Ovary (tissue), 9 donors: ENCODE data around the gene FLG. TPM values are rescaled to one million over a fixed set of nuclear protein-coding genes. Genes with fewer than 3 reads are reported as not detected.
"Not testable (repeated sequence)": the region's sequence is repeated elsewhere in the genome, so short reads cannot be mapped to it uniquely, and the experiment has no call there.

Source experiments
- DNase-seq, 5 donors: peaks; one replicate each; pipeline ENCODE4 v3.0.0-alpha.2; 2019 to 2020
- H3K27ac ChIP-seq, 2 donors: fragments of 200-600 bp; one replicate each; pipeline versions ENCODE4 v1.5.1 to v1.8.0; 2019 to 2022
- H3K27me3 ChIP-seq: fragments of 200-600 bp; one replicate; pipeline ENCODE4 v1.8.0; 2022
- H3K36me3 ChIP-seq: fragments of 200-600 bp; sonication (generic); one replicate; pipeline ENCODE4 v1.5.1; 2019
- H3K4me1 ChIP-seq: one replicate; pipeline ENCODE4 v1.8.1; 2013; ENCODE audit warnings: mild to moderate bottlenecking, moderate library complexity; ENCODE audit not compliant: insufficient read depth
- H3K4me3 ChIP-seq: fragments of 200-600 bp; sonication (generic); one replicate; pipeline ENCODE4 v1.5.1; 2017
- H3K9me3 ChIP-seq, 2 donors: fragments of 200-600 bp in 1 of 2; sonication (generic) in 1 of 2; one replicate each; pipeline versions ENCODE4 v1.5.1 to v1.8.1; 2013 to 2019; ENCODE audit warnings: mild to moderate bottlenecking in 1 of 2, moderate library complexity in 1 of 2
- EP300 ChIP-seq: sonication (generic); formaldehyde crosslinking; IDR thresholded peaks from one replicate; pipeline ENCODE4 v1.6.1; 2017; ENCODE audit warnings: antibody characterized with exemption
- POLR2A ChIP-seq: fragments of 450-650 bp; IDR thresholded peaks from one replicate; pipeline ENCODE4 v1.6.1; 2017; ENCODE audit warnings: antibody characterized with exemption, mild to moderate bottlenecking, moderate library complexity
- WGBS, 3 donors: extraction: QIAGEN DNeasy Blood & Tissue Kit in 1 of 3; methylation state at CpG; one replicate each; pipeline versions ENCODE4 v1.1.5 to v1.1.7; 2013 to 2017; 5-methylcytosine and 5-hydroxymethylcytosine counted together
- intact Hi-C, 4 donors: fragments of 100-400 bp; cut with DNase I; formaldehyde crosslinking; loops; one replicate each; pipeline versions ENCODE4 v1.11.0 to v1.15.1; 2022 to 2023
- polyA plus RNA-seq, 2 donors: library from polyadenylated mRNA; stranded (reverse); fragments of 200-250 nt in 1 of 2; fragments of 350-450 nt in 1 of 2; fragmentation: Illumina TruSeq in 1 of 2; extraction: RNeasy Lipid Tissue Mini Kit (QIAGEN cat#74804) in 1 of 2; gene quantifications; one replicate each; pipeline ENCODE4 v1.2.3, GENCODE V29; 2013 to 2014
- total RNA-seq, 7 donors: library from RNA; depleted of rRNA in 2 of 7; stranded (reverse); fragments of >200 nt in 2 of 7; fragmentation: NEBNext Ultra II Directional in 3 of 7; extraction: Animal tissue kit (Norgen Biotek cat#: 25700) in 3 of 7; gene quantifications; one replicate each; pipeline versions ENCODE4 v1.1.0 to v1.2.4, GENCODE V29; 2016 to 2023
- TF ChIP-seq, protein P1 (sequence below), 3 donors: fragments of 450-650 bp in 2 of 3; fragments of 200-600 bp in 1 of 3; IDR thresholded peaks; one replicate each; pipeline versions ENCODE4 v1.5.1 to v1.8.0; 2016 to 2022; ENCODE audit warnings: antibody characterized with exemption in 3 of 3, mild to moderate bottlenecking in 1 of 3
- donor health status: DM: no; HTN: no; CAD: no; lungs with moderate emphysema.
- donor health status: DM: no; HTN: no; CAD: no.
- donor health status: Bipolar disorder and iron deficiency.
- donor health status: DM: yes; HTN: yes; CAD: no.
- donor health status: DM: no; HTN: no; CAD: no.
- donor health status: DM: yes; HTN: yes; CAD: no.

FLG gene
- total and polyA plus RNA-seq, 9 donors, result 0.01 TPM; not detected in 8

DNA sequence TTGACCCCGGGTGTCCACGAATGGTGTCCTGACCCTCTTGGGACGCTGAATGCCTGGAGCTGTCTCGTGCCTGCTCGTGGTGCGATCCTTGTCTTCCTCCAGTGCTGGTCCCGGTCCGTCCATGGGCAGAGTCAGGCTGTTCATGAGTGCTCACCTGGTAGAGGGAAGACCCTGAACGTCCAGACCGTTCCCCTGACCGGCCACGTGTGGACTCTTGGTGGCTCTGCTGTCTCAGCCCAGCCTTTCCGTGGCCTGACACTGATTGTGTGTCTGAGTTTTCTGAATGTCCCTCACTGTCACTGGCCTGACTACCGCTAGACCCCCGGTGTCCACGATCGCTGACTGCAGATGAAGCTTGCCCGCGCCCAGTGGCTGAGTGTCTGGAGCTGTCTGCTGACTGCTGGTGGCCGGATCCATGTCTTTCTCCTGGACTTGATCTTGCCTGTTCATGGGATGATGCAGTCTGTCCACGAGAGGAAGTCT lies 11.7 kb downstream of the FLG start:
- Histone ChIP-seq H3K36me3 (no peaks in the 10 kb centered on the region), H3K9me3 (no peaks in the 10 kb centered on the region), H3K4me3 (no peak overlapping the region), H3K27me3 (no peaks in the 10 kb centered on the region), H3K27ac (no peak overlapping the region), H3K4me1 (no peaks in the 10 kb centered on the region)
- DNase-seq, result no peak
- 93 to 96% (median 94%) methylated on average over 21 of the region's 21 CpGs for WGBS, 3 donors
- TF ChIP-seq EP300 (no peak), POLR2A (no peak)
- TF ChIP-seq, protein P1, sequence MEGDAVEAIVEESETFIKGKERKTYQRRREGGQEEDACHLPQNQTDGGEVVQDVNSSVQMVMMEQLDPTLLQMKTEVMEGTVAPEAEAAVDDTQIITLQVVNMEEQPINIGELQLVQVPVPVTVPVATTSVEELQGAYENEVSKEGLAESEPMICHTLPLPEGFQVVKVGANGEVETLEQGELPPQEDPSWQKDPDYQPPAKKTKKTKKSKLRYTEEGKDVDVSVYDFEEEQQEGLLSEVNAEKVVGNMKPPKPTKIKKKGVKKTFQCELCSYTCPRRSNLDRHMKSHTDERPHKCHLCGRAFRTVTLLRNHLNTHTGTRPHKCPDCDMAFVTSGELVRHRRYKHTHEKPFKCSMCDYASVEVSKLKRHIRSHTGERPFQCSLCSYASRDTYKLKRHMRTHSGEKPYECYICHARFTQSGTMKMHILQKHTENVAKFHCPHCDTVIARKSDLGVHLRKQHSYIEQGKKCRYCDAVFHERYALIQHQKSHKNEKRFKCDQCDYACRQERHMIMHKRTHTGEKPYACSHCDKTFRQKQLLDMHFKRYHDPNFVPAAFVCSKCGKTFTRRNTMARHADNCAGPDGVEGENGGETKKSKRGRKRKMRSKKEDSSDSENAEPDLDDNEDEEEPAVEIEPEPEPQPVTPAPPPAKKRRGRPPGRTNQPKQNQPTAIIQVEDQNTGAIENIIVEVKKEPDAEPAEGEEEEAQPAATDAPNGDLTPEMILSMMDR (IDR thresholded peaks at IDR 0.05), result no peak
- intact Hi-C loops, result no loop called here

DNA sequence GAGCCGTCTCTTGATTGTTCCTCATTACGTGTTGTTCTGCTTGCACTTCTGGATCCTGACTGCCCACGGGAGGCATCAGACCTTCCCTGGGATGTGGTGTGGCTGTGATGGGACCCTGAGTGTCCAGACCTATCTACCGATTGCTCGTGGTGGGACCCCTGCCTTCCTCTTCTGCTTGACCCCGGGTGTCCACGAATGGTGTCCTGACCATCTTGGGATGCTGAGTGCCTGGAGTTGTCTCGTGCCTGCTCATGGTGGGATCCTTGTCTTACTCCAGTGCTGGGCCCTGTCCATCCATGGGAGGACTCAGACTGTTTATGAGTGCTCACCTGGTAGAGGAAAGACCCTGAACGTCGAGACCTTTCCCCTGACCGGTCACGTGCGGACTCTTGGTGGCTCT lies 12.9 kb downstream of the FLG start:
- 91 to 94% (median 93%) methylated on average over 13 of the region's 13 CpGs for WGBS, 3 donors
- H3K36me3 ChIP-seq, H3K9me3 ChIP-seq, H3K4me3 ChIP-seq, H3K27me3 ChIP-seq, H3K4me1 ChIP-seq, H3K27ac ChIP-seq, intact Hi-C loops, DNase-seq: not testable (repeated sequence)

DNA sequence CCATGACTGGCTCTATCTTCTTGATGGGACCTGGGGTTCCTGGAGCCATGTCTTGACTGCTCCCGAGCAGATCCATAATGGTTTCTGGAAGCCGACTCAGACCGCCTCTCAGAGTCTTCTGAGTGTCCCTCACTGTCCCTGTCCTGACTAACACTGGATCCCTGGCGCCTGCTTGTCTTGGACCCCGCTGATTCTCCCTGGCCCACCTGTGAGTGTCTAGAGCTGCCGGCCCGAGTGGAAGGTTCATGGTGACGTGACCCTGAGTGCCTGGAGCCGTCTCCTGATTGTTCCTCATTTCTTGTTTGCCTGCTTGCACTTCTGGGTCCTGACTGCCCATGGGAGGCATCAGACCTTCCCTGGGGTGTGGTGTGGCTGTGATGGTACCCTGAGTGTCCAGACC lies 15.1 kb downstream of the FLG start:
- H3K4me3 ChIP-seq, result no peak overlapping the region
- H3K9me3 ChIP-seq, result peaks cover 0 to 3% of the 10 kb centered on the region in 2 donors
- H3K36me3 ChIP-seq, result no peaks in the 10 kb centered on the region
- DNase-seq, result no peak
- no peaks in the 10 kb centered on the region for H3K27me3 ChIP-seq
- WGBS, 3 donors, result 92 to 96% (median 94%) methylated on average over 9 of the region's 9 CpGs
- TF ChIP-seq EP300 (no peak), POLR2A (no peak)
- TF ChIP-seq, protein P1 (IDR thresholded peaks at IDR 0.05), result no peak
- no peak overlapping the region for H3K27ac ChIP-seq
- intact Hi-C loops, result no loop called here
- no peaks in the 10 kb centered on the region for H3K4me1 ChIP-seq

DNA sequence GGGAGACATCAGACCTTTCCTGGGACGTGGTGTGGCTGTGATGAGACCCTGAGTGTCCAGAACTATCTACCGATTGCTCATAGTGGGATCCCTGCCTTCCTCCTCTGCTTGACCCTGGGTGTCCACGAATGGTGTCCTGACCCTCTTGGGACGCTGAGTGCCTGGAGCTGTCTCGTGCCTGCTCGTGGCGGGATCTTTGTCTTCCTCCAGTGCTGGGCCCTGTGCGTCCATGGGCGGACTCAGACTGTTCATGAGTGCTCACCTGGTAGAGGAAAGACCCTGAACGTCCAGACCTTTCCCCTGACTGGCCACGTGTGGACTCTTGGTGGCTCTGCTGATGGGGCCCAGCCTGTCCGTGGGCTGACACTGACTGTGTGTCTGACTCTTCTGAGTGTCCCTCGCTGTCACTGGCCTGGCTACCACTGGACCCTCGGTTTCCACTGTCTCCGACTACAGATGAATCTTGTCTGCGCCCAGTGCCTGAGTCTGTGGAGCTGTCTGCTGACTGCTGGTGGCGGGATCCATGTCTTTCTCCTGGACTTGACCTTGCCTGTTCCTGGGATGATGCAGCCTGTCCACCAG lies 15.6 kb downstream of the FLG start:
- H3K9me3 ChIP-seq, H3K4me1 ChIP-seq, intact Hi-C loops, H3K36me3 ChIP-seq, H3K27me3 ChIP-seq, DNase-seq, H3K4me3 ChIP-seq, H3K27ac ChIP-seq: not testable (repeated sequence)
- 79 to 95% (median 94%) methylated on average over 17 of the region's 17 CpGs for WGBS, 3 donors

DNA sequence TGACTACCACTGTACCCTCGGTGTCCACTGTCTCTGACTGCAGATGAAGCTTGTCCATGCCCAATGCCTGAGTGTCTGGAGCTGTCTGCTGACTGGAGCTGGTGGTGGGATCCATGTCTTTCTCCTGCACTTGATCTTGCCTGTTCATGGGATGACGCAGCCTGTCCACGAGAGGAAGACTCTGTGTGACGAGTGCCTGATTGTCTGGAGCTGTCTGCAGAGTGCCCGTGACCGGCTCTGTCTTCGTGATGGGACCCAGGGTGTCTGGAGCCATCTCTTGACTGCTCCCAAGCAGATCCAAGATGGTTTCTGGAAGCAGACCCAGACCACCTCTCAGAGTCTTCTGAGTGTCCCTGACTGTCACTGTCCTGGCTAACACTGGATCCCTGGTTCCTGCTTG lies 16.3 kb downstream of the FLG start:
- H3K9me3 ChIP-seq, H3K27me3 ChIP-seq, intact Hi-C loops, H3K27ac ChIP-seq, H3K4me1 ChIP-seq, DNase-seq, H3K4me3 ChIP-seq, H3K36me3 ChIP-seq: not testable (repeated sequence)
- WGBS, 3 donors, result 79 to 91% (median 89%) methylated on average over 7 of the region's 7 CpGs

DNA sequence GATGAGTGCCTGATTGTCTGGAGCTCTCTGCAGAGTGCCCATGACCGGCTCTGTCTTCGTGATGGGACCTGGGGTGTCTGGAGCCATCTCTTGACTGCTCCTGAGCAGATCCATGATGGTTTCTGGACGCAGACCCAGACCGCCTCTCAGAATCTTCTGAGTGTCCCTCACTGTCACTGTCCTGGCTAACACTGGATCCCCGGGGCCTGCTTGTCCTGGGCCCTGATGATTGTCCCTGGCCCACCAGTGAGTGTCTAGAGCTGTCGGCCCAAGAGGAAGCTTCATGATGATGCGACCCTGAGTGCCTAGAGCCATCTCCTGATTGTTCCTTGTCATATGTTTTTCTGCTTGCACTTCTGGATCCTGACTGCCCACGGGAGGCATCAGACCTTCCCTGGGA lies 17.1 kb downstream of the FLG start:
- WGBS, 3 donors, result 88 to 97% (median 93%) methylated on average over 8 of the region's 8 CpGs
- intact Hi-C loops, H3K36me3 ChIP-seq: not testable (repeated sequence)

DNA sequence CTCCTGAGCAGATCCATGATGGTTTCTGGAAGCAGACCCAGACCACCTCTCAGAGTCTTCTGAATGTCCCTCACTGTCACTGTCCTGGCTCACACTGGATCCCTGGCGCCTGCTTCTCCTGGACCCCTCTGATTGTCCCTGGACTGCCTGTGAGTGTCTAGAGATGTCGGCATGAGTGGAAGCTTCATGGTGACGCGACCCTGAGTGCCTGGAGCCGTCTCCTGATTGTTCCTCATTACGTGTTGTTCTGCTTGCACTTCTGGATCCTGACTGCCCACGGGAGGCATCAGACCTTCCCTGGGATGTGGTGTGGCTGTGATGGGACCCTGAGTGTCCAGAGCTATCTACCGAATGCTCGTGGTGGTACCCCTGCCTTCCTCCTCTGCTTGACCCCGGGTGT lies 18.9 kb downstream of the FLG start:
- H3K4me3 ChIP-seq, H3K27me3 ChIP-seq, intact Hi-C loops, H3K36me3 ChIP-seq, H3K27ac ChIP-seq, DNase-seq, H3K4me1 ChIP-seq: not testable (repeated sequence)
- 92 to 95% (median 94%) methylated on average over 10 of the region's 10 CpGs for WGBS, 3 donors
- H3K9me3 ChIP-seq, result peaks cover 0 to 11% of the 10 kb centered on the region in 2 donors

More for the DNA sequence above, 17.1 kb downstream of the FLG start:
- H3K27ac ChIP-seq, H3K4me1 ChIP-seq, H3K9me3 ChIP-seq, DNase-seq, H3K4me3 ChIP-seq, H3K27me3 ChIP-seq: not testable (repeated sequence)

DNA sequence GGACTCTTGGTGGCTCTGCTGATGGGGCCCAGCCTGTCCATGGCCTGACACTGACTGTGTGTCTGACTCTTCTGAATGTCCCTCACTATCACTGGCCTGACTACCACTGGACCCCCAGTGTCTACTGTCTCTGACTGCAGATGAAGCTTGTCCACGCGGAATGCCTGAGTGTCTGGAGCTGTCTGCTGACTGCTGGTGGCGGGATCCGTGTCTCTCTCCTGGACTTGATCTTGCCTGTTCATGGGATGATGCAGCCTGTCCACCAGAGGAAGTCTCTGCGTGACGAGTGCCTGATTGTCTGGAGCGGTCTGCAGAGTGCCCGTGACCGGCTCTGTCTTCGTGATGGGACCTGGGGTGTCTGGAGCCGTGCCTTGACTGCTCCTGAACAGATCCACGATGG lies 20.3 kb downstream of the FLG start:
- H3K4me1 ChIP-seq, DNase-seq, H3K4me3 ChIP-seq, intact Hi-C loops, H3K36me3 ChIP-seq, H3K27me3 ChIP-seq, H3K27ac ChIP-seq: not testable (repeated sequence)
- H3K9me3 ChIP-seq, result peaks cover 0 to 11% of the 10 kb centered on the region in 2 donors
- 94 to 96% (median 96%) methylated on average over 12 of the region's 12 CpGs for WGBS, 3 donors

DNA sequence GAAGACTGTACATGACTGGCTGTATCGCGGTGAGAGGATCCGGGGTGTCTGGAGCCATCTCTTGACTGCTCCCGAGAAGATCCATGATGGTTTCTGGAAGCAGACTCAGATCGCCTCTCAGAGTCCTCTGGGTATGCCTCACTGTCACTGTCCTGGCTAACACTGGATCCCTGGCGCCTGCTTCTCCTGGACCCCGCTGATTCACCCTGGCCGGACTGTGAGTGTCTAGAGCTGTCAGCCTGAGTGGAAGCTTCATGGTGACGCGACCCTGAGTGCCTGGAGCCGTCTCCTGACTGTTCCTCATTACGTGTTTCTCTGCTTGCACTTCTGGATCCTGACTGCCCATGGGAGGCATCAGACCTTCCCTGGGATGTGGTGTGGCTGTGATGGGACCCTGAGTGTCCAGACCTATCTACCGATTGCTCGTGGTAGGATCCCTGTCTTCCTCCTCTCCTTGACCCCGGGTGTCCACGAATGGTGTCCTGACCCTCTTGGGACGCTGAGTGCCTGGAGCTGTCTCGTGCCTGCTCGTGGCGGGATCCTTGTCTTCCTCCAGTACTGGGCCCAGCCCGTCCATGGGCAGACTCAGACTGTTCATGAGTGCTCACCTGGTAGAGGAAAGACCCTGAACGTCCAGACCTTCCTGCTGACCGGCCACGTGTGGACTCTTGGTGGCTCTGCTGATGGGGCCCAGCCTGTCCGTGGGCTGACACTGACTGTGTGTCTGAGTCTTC lies 21.7 kb downstream of the FLG start:
- H3K27ac ChIP-seq, H3K36me3 ChIP-seq, H3K4me3 ChIP-seq, DNase-seq, H3K4me1 ChIP-seq, H3K27me3 ChIP-seq, intact Hi-C loops: not testable (repeated sequence)
- 87 to 95% (median 89%) methylated on average over 21 to 24 of the region's 25 CpGs for WGBS, 3 donors
- H3K9me3 ChIP-seq, result peaks cover 0 to 11% of the 10 kb centered on the region in 2 donors

DNA sequence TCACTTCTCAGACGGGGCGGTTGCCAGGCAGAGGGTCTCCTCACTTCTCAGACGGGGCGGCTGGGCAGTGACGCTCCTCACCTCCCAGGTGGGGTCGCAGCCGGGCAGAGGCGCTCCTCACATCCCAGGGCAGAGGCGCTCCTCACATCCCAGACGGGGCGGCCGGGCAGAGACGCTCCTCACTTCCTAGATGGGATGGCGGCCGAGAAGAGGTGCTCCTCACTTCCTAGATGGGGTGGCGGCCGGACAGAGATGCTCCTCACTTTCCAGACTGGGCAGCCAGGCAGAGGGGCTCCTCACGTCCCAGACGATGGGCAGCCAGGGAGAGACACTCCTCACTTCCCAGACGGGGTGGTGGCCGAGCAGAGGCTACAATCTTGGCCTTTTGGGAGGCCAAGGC lies 68.6 kb downstream of the FLG start:
- H3K27ac ChIP-seq, DNase-seq, intact Hi-C loops, H3K4me3 ChIP-seq, H3K36me3 ChIP-seq, H3K9me3 ChIP-seq, H3K27me3 ChIP-seq, H3K4me1 ChIP-seq: not testable (repeated sequence)
- 85 to 97% (median 86%) methylated on average over 19 to 21 of the region's 21 CpGs for WGBS, 3 donors
